ENCODE measurements around the gene GLCE.

Gene GLCE

GRCh38 chr15:69160141-69160993 lies at the start of gene GLCE:
Gene GLCE, plus strand, starts transcription at chr15:69160635. Its CDS starts 95,172 bp downstream, at chr15:69255807.
- H3K9me3 ChIP-seq (ENCODE audit: control insufficient read depth, insufficient read depth, low read length): no peaks in the 10 kb centered on the region
- no peaks in the 10 kb centered on the region for H3K36me3 ChIP-seq (ENCODE audit: control insufficient read depth, insufficient read depth, low read length)
- peaks cover 17% of the 10 kb centered on the region for H3K27me3 ChIP-seq (ENCODE audit: control insufficient read depth, insufficient read depth, low read length)
- peak within 1 kb of the TSS; percentile 69 for H3K27ac ChIP-seq (ENCODE audit: low read depth, low read length)
- H3K4me1 ChIP-seq (ENCODE audit: control insufficient read depth, insufficient read depth, low read length): peaks cover 16% of the 10 kb centered on the region
- H3K4me3 ChIP-seq (ENCODE audit: low read depth, low read length): peak within 1 kb of the TSS; percentile 86
- H3K9ac ChIP-seq (ENCODE audit: low read depth, low read length): peak within 1 kb of the TSS; percentile 50

GRCh38 chr15:69114331-69114928 lies 46.0 kb upstream of the GLCE start:
- Histone ChIP-seq H3K4me3 (ENCODE audit: low read depth, low read length) (no peak overlapping the region), H3K36me3 (ENCODE audit: control insufficient read depth, insufficient read depth, low read length) (no peaks in the 10 kb centered on the region), H3K27ac (ENCODE audit: low read depth, low read length) (no peak overlapping the region), H3K4me1 (ENCODE audit: control insufficient read depth, insufficient read depth, low read length) (peaks cover 41% of the 10 kb centered on the region), H3K9me3 (ENCODE audit: control insufficient read depth, insufficient read depth, low read length) (no peaks in the 10 kb centered on the region), H3K9ac (ENCODE audit: low read depth, low read length) (no peak overlapping the region), H3K27me3 (ENCODE audit: control insufficient read depth, insufficient read depth, low read length) (peaks cover 46% of the 10 kb centered on the region)

- Histone ChIP-seq H3K27ac (ENCODE audit: low read depth, low read length) (no peak overlapping the region), H3K27me3 (ENCODE audit: control insufficient read depth, insufficient read depth, low read length) (peaks cover 50% of the 10 kb centered on the region), H3K4me3 (ENCODE audit: low read depth, low read length) (no peak overlapping the region)
Measured at GRCh38 chr15:69115031-69115430, 45.4 kb upstream of the GLCE start.

GRCh38 chr15:69116391-69116790 lies 44.0 kb upstream of the GLCE start:
- Histone ChIP-seq H3K4me1 (ENCODE audit: control insufficient read depth, insufficient read depth, low read length) (peaks cover 60% of the 10 kb centered on the region), H3K4me3 (ENCODE audit: low read depth, low read length) (no peak overlapping the region), H3K9me3 (ENCODE audit: control insufficient read depth, insufficient read depth, low read length) (no peaks in the 10 kb centered on the region), H3K9ac (ENCODE audit: low read depth, low read length) (no peak overlapping the region), H3K27me3 (ENCODE audit: control insufficient read depth, insufficient read depth, low read length) (peaks cover 60% of the 10 kb centered on the region), H3K36me3 (ENCODE audit: control insufficient read depth, insufficient read depth, low read length) (no peaks in the 10 kb centered on the region), H3K27ac (ENCODE audit: low read depth, low read length) (no peak overlapping the region)

More at GRCh38 chr15:69115031-69115430, 45.4 kb upstream of the GLCE start:
- Histone ChIP-seq H3K9me3 (ENCODE audit: control insufficient read depth, insufficient read depth, low read length) (no peaks in the 10 kb centered on the region), H3K36me3 (ENCODE audit: control insufficient read depth, insufficient read depth, low read length) (no peaks in the 10 kb centered on the region), H3K4me1 (ENCODE audit: control insufficient read depth, insufficient read depth, low read length) (peaks cover 47% of the 10 kb centered on the region), H3K9ac (ENCODE audit: low read depth, low read length) (no peak overlapping the region)

GRCh38 chr15:69117431-69117871 lies 43.0 kb upstream of the GLCE start:
- Histone ChIP-seq H3K4me1 (ENCODE audit: control insufficient read depth, insufficient read depth, low read length) (peaks cover 60% of the 10 kb centered on the region), H3K4me3 (ENCODE audit: low read depth, low read length) (peak overlapping the region; percentile 4), H3K9me3 (ENCODE audit: control insufficient read depth, insufficient read depth, low read length) (no peaks in the 10 kb centered on the region), H3K9ac (ENCODE audit: low read depth, low read length) (no peak overlapping the region), H3K27ac (ENCODE audit: low read depth, low read length) (peak overlapping the region; percentile 30), H3K36me3 (ENCODE audit: control insufficient read depth, insufficient read depth, low read length) (no peaks in the 10 kb centered on the region), H3K27me3 (ENCODE audit: control insufficient read depth, insufficient read depth, low read length) (peaks cover 67% of the 10 kb centered on the region)

- Histone ChIP-seq H3K27me3 (ENCODE audit: control insufficient read depth, insufficient read depth, low read length) (peaks cover 67% of the 10 kb centered on the region), H3K9me3 (ENCODE audit: control insufficient read depth, insufficient read depth, low read length) (no peaks in the 10 kb centered on the region), H3K4me3 (ENCODE audit: low read depth, low read length) (no peak overlapping the region), H3K4me1 (ENCODE audit: control insufficient read depth, insufficient read depth, low read length) (peaks cover 60% of the 10 kb centered on the region), H3K36me3 (ENCODE audit: control insufficient read depth, insufficient read depth, low read length) (no peaks in the 10 kb centered on the region), H3K27ac (ENCODE audit: low read depth, low read length) (peak overlapping the region; percentile 30), H3K9ac (ENCODE audit: low read depth, low read length) (no peak overlapping the region)
Measured at GRCh38 chr15:69118089-69118488, 42.3 kb upstream of the GLCE start.

- Histone ChIP-seq H3K4me3 (ENCODE audit: low read depth, low read length) (no peak overlapping the region), H3K27ac (ENCODE audit: low read depth, low read length) (no peak overlapping the region), H3K9ac (ENCODE audit: low read depth, low read length) (no peak overlapping the region), H3K27me3 (ENCODE audit: control insufficient read depth, insufficient read depth, low read length) (peaks cover 62% of the 10 kb centered on the region), H3K4me1 (ENCODE audit: control insufficient read depth, insufficient read depth, low read length) (peaks cover 56% of the 10 kb centered on the region), H3K9me3 (ENCODE audit: control insufficient read depth, insufficient read depth, low read length) (no peaks in the 10 kb centered on the region), H3K36me3 (ENCODE audit: control insufficient read depth, insufficient read depth, low read length) (no peaks in the 10 kb centered on the region)
Measured at GRCh38 chr15:69119001-69119400, 41.4 kb upstream of the GLCE start.

- Histone ChIP-seq H3K36me3 (ENCODE audit: control insufficient read depth, insufficient read depth, low read length) (no peaks in the 10 kb centered on the region), H3K9ac (ENCODE audit: low read depth, low read length) (no peak overlapping the region), H3K27me3 (ENCODE audit: control insufficient read depth, insufficient read depth, low read length) (peaks cover 54% of the 10 kb centered on the region), H3K4me3 (ENCODE audit: low read depth, low read length) (no peak overlapping the region), H3K9me3 (ENCODE audit: control insufficient read depth, insufficient read depth, low read length) (no peaks in the 10 kb centered on the region), H3K27ac (ENCODE audit: low read depth, low read length) (peak overlapping the region; percentile 11), H3K4me1 (ENCODE audit: control insufficient read depth, insufficient read depth, low read length) (peaks cover 56% of the 10 kb centered on the region)
Measured at GRCh38 chr15:69119683-69120395, 40.6 kb upstream of the GLCE start.

GRCh38 chr15:69120732-69121131 lies 39.7 kb upstream of the GLCE start:
- Histone ChIP-seq H3K27me3 (ENCODE audit: control insufficient read depth, insufficient read depth, low read length) (peaks cover 47% of the 10 kb centered on the region), H3K36me3 (ENCODE audit: control insufficient read depth, insufficient read depth, low read length) (no peaks in the 10 kb centered on the region), H3K4me3 (ENCODE audit: low read depth, low read length) (no peak overlapping the region), H3K27ac (ENCODE audit: low read depth, low read length) (no peak overlapping the region), H3K9me3 (ENCODE audit: control insufficient read depth, insufficient read depth, low read length) (no peaks in the 10 kb centered on the region), H3K9ac (ENCODE audit: low read depth, low read length) (no peak overlapping the region), H3K4me1 (ENCODE audit: control insufficient read depth, insufficient read depth, low read length) (peaks cover 64% of the 10 kb centered on the region)

GRCh38 chr15:69121198-69121828 lies 39.1 kb upstream of the GLCE start:
- H3K4me3 ChIP-seq (ENCODE audit: low read depth, low read length): no peak overlapping the region
- H3K9ac ChIP-seq (ENCODE audit: low read depth, low read length): no peak overlapping the region
- H3K27ac ChIP-seq (ENCODE audit: low read depth, low read length): no peak overlapping the region
- no peaks in the 10 kb centered on the region for H3K9me3 ChIP-seq (ENCODE audit: control insufficient read depth, insufficient read depth, low read length)
- H3K36me3 ChIP-seq (ENCODE audit: control insufficient read depth, insufficient read depth, low read length): no peaks in the 10 kb centered on the region
- peaks cover 59% of the 10 kb centered on the region for H3K4me1 ChIP-seq (ENCODE audit: control insufficient read depth, insufficient read depth, low read length)
- H3K27me3 ChIP-seq (ENCODE audit: control insufficient read depth, insufficient read depth, low read length): peaks cover 41% of the 10 kb centered on the region

All from HUES48 (cell line).